Bronchial epithelial cell (primary cell): ENCODE results near the gene ADAMTS8. TPM values are rescaled to one million over a fixed set of nuclear protein-coding genes. Genes with fewer than 3 reads are reported as not detected.
A peak's percentile ranks its signal among the peaks of the same experiment; 100 is the strongest.

Source experiments
- DNase-seq: peaks from one replicate; pipeline ENCODE4 v3.0.0-alpha.2; 2010; ENCODE audit warnings: low read depth
- FAIRE-seq: peaks from 2 replicates; lab custom pipeline; 2011; peaks lifted over from hg19 to GRCh38; lab: Jason Lieb, UNC
- H3K27me3 ChIP-seq: 2 replicates; pipeline ENCODE4 v1.5.1; 2011; ENCODE audit warnings: low read length; ENCODE audit not compliant: control insufficient read depth, insufficient read depth
- H3K36me3 ChIP-seq: 2 replicates; pipeline ENCODE4 v1.5.1; 2011; ENCODE audit warnings: low read length; ENCODE audit not compliant: control insufficient read depth, insufficient read depth
- H3K4me3 ChIP-seq: 2 replicates; pipeline ENCODE4 v1.5.1; 2011; ENCODE audit warnings: mild to moderate bottlenecking, low read depth, low read length, control low read depth
- CTCF ChIP-seq: IDR thresholded peaks from 2 replicates; pipeline ENCODE4 v1.5.1; 2011; ENCODE audit warnings: mild to moderate bottlenecking, moderate library complexity, low read length, control low read depth, inconsistent platforms; ENCODE audit not compliant: insufficient read depth, severe bottlenecking
- total RNA-seq: library from RNA; depleted of rRNA; stranded (reverse); fragments of >200 nt; gene quantifications from 2 replicates; pipeline ENCODE4 v1.2.1, GENCODE V29; 2014

Gene ADAMTS8
- total RNA-seq, 1 donor from 2014 or later: not detected

- FAIRE-seq: no peak
- no peaks in the 10 kb centered on the region for H3K36me3 ChIP-seq
- H3K27me3 ChIP-seq: peaks cover 6% of the 10 kb centered on the region
- DNase-seq: peak; percentile 41
- TF ChIP-seq CTCF: peak; percentile 22
- H3K4me3 ChIP-seq: no peak overlapping the region
Observed at GRCh38 chr11:130370845-130371590, 57.4 kb downstream of the ADAMTS8 start.

- FAIRE-seq: no peak
- Histone ChIP-seq H3K4me3 (no peak overlapping the region), H3K36me3 (no peaks in the 10 kb centered on the region), H3K27me3 (peaks cover 6% of the 10 kb centered on the region)
- TF ChIP-seq CTCF: no peak
- DNase-seq: no peak
Observed at GRCh38 chr11:130369713-130370112, 58.7 kb downstream of the ADAMTS8 start.

GRCh38 chr11:130369141-130369691 is 59.2 kb downstream of the ADAMTS8 start:
- DNase-seq (no peak), FAIRE-seq (no peak)
- Histone ChIP-seq H3K36me3 (no peaks in the 10 kb centered on the region), H3K4me3 (no peak overlapping the region), H3K27me3 (peaks cover 6% of the 10 kb centered on the region)
- no peak for TF ChIP-seq CTCF

GRCh38 chr11:130359419-130359818 is 69.0 kb downstream of the ADAMTS8 start:
- FAIRE-seq: no peak
- no peak for TF ChIP-seq CTCF
- no peaks in the 10 kb centered on the region for H3K36me3 ChIP-seq
- no peaks in the 10 kb centered on the region for H3K27me3 ChIP-seq
- no peak overlapping the region for H3K4me3 ChIP-seq
- no peak for DNase-seq

- TF ChIP-seq CTCF: no peak
- FAIRE-seq (no peak), DNase-seq (no peak)
- no peak overlapping the region for H3K4me3 ChIP-seq
- no peaks in the 10 kb centered on the region for H3K27me3 ChIP-seq
- no peaks in the 10 kb centered on the region for H3K36me3 ChIP-seq
Observed at GRCh38 chr11:130358398-130358797, 70.0 kb downstream of the ADAMTS8 start.

Other genes starting within 250 kb of the ADAMTS8 start
- 19.1 and 28.4 TPM in 2 replicates for gene ZBTB44, start 113.7 kb downstream of the ADAMTS8 start, total RNA-seq
- gene ADAMTS15, start 20.0 kb upstream of the ADAMTS8 start, total RNA-seq: 0.13 and 0.26 TPM in 2 replicates